Brain microvascular endothelial cell (primary cell): Measurements from ENCODE around the gene CPNE6.

Source experiments
- DNase-seq: peaks from one replicate; pipeline ENCODE4 v3.0.0-alpha.2; 2020
- H3K27ac ChIP-seq: fragments of 250-450 bp; sonication (Bioruptor Pico); 2 replicates; pipeline ENCODE4 v1.5.1; 2020; ENCODE audit warnings: mild to moderate bottlenecking, moderate library complexity
- H3K27me3 ChIP-seq: fragments of 250-450 bp; sonication (Bioruptor Pico); replicated peaks from 2 replicates; pipeline ENCODE4 v1.5.1; 2020; ENCODE audit warnings: mild to moderate bottlenecking
- H3K36me3 ChIP-seq: fragments of 250-450 bp; sonication (Bioruptor Pico); replicated peaks from 2 replicates; pipeline ENCODE4 v1.5.1; 2020; ENCODE audit warnings: mild to moderate bottlenecking
- H3K4me3 ChIP-seq: 2 replicates; pipeline ENCODE4 v1.5.1; 2011; ENCODE audit warnings: low read depth, mild to moderate bottlenecking, control low read depth, low read length, moderate library complexity
- CTCF ChIP-seq: IDR thresholded peaks from 2 replicates; pipeline ENCODE4 v1.5.1; 2011; ENCODE audit warnings: low read depth, mild to moderate bottlenecking, moderate library complexity, low read length, control low read depth, inconsistent platforms; ENCODE audit errors: missing control alignments
- in situ Hi-C: cut with HindIII; loops from 2 replicates; pipeline ENCODE4 v1.10.0; 2017; ENCODE audit warnings: low sequenced_read_pairs, low pct_ligation_motif_present

Gene CPNE6

DNA sequence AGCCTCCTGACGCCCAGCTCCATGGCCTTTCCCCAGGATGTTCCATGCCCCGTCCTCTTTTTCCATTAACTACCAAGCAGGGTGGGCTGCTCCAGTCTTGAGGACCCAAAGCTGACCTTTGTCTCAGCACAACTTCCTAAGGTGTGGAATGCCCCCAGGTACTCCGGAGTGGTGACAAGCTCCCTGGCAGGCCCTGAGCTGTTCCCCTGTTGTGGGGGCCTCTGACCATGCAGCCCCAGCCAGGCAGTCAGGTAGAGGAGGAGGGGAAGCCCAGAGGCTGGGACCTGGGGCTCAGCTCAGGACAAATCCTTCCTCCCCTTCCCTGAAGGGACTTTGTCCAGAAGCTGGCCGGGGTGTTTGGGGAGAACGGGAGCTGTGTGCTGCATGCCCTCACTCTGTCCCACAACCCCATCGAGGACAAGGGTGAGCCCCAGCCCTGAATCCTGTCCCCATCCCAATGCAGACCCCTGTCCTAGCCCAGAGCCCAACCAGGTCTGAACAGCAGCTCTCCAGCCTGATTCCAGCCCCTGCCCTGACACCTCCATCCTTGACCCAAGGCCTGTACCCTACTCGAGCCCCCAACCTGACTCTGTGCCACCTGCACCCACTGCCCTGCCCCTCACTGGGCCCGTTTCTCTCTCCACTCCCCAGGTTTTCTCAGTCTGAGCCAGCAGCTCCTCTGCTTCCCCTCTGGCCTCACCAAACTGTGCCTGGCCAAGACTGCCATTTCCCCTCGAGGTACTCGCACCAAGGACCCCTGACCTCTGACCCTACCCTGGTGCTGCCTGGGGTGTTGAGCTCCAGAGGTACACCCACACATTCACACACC, 15.2 kb upstream of the CPNE6 start:
- Histone ChIP-seq H3K27me3 (no peaks in the 10 kb centered on the region), H3K36me3 (no peaks in the 10 kb centered on the region), H3K27ac (no peak overlapping the region), H3K4me3 (no peak overlapping the region)
- no peak for DNase-seq
- no peak for TF ChIP-seq CTCF
- in situ Hi-C loops: no loop called here

- Histone ChIP-seq H3K4me3 (no peak overlapping the region), H3K27ac (no peak overlapping the region), H3K27me3 (no peaks in the 10 kb centered on the region), H3K36me3 (no peaks in the 10 kb centered on the region)
- no peak for DNase-seq
- in situ Hi-C loops: no loop called here
- TF ChIP-seq CTCF: no peak
Measured at GRCh38 chr14:24056800-24057184, 14.6 kb upstream of the CPNE6 start.

GRCh38 chr14:24057271-24057670, 14.1 kb upstream of the CPNE6 start:
- H3K27me3 ChIP-seq: no peaks in the 10 kb centered on the region
- no peaks in the 10 kb centered on the region for H3K36me3 ChIP-seq
- DNase-seq: no peak
- no peak overlapping the region for H3K27ac ChIP-seq
- H3K4me3 ChIP-seq: no peak overlapping the region
- TF ChIP-seq CTCF: no peak
- in situ Hi-C loops: no loop called here

GRCh38 chr14:24057867-24058259, 13.5 kb upstream of the CPNE6 start:
- in situ Hi-C loops: no loop called here
- no peaks in the 10 kb centered on the region for H3K36me3 ChIP-seq
- H3K27ac ChIP-seq: no peak overlapping the region
- no peak for DNase-seq
- no peaks in the 10 kb centered on the region for H3K27me3 ChIP-seq
- TF ChIP-seq CTCF: no peak
- no peak overlapping the region for H3K4me3 ChIP-seq

DNA sequence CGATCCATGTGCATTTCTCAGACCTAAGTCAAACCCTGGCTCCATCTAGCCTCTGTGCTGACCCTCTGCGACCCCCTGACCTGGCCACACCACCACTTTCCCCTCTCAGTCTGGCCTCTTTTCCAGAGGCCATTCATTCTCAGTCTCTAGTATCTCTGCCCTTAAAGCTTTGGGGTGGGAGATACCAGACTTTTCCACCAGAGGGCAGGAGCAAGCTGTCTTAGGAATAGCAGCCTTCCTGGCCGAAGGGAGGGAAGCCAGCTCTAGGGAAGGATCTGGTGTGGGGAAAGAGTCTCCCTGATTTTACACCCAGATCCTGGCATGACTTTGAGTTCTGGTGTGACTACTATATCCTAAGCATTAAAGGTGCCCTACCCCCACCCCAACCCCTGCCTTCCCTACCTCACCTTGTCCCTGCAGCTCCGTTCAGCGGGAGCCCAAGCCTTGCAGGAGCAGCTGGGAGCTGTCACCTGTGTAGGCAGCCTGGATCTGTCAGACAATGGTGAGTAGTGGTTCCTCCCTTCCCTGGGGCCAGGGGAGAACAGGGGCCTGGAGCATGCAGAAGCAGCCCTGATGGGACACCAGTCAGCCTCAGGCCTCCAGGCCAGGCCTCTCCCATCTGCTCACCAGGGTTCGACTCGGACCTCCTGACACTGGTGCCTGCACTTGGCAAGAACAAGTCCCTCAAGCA, 13.0 kb upstream of the CPNE6 start:
- no peak overlapping the region for H3K4me3 ChIP-seq
- H3K27me3 ChIP-seq: no peaks in the 10 kb centered on the region
- in situ Hi-C loops: no loop called here
- peak; percentile 74 for DNase-seq
- H3K36me3 ChIP-seq: no peaks in the 10 kb centered on the region
- no peak overlapping the region for H3K27ac ChIP-seq
- TF ChIP-seq CTCF: peak; percentile 93
